Small intestine (tissue), 16 donors: ENCODE measurements around the gene IER3IP1. TPM values are rescaled to one million over a fixed set of nuclear protein-coding genes. Genes with fewer than 3 reads are reported as not detected.
A peak's percentile ranks its signal among the peaks of the same experiment; 100 is the strongest.

Experiments used
- DNase-seq, 2 donors: peaks; one replicate each; pipeline versions ENCODE4 v3.0.0 to v3.0.0-alpha.2; 2013
- FAIRE-seq: peaks from 2 replicates; lab custom pipeline; 2012; peaks lifted over from hg19 to GRCh38; lab: Jason Lieb, UNC
- H3K27ac ChIP-seq, 3 donors: one replicate each; pipeline ENCODE4 v1.5.1; 2013; ENCODE audit warnings: low read length in 2 of 3, mild to moderate bottlenecking in 2 of 3, control low read depth in 1 of 3, inconsistent platforms in 1 of 3, low read depth in 1 of 3, moderate library complexity in 1 of 3
- H3K27me3 ChIP-seq, 3 donors: one replicate each; pipeline ENCODE4 v1.6.1; 2013; ENCODE audit warnings: low read length in 3 of 3, inconsistent platforms in 1 of 3; ENCODE audit not compliant: control insufficient read depth in 3 of 3, insufficient read depth in 3 of 3
- H3K36me3 ChIP-seq, 3 donors: one replicate each; pipeline ENCODE4 v1.6.1; 2013; ENCODE audit warnings: low read length in 3 of 3, inconsistent platforms in 1 of 3, low read depth in 1 of 3, mild to moderate bottlenecking in 1 of 3, moderate library complexity in 1 of 3; ENCODE audit not compliant: control insufficient read depth in 3 of 3, insufficient read depth in 2 of 3
- H3K4me1 ChIP-seq, 3 donors: one replicate each; pipeline ENCODE4 v1.6.1; 2013; ENCODE audit warnings: low read length in 2 of 3, inconsistent platforms in 1 of 3, low read depth in 1 of 3, mild to moderate bottlenecking in 1 of 3, moderate library complexity in 1 of 3; ENCODE audit not compliant: control insufficient read depth in 3 of 3, insufficient read depth in 2 of 3
- H3K4me3 ChIP-seq, 3 donors: one replicate each; pipeline ENCODE4 v1.5.1; 2013; ENCODE audit warnings: low read length in 3 of 3, control low read depth in 1 of 3, inconsistent platforms in 1 of 3, low read depth in 1 of 3, mild to moderate bottlenecking in 1 of 3, moderate library complexity in 1 of 3
- H3K9me3 ChIP-seq, 2 donors: one replicate each; pipeline ENCODE4 v1.6.1; 2013; ENCODE audit warnings: low read depth in 1 of 2, low read length in 1 of 2; ENCODE audit not compliant: control insufficient read depth in 2 of 2, insufficient read depth in 1 of 2
- WGBS, 3 donors: extraction: QIAGEN DNeasy Blood & Tissue Kit; methylation state at CpG; one replicate each; pipeline ENCODE4 v1.1.7; 2013; 5-methylcytosine and 5-hydroxymethylcytosine counted together
- long read RNA-seq, 10 donors: transcript quantifications; one replicate each; lab custom pipeline, GENCODE V29; 2026
- polyA plus RNA-seq, 4 donors: library from polyadenylated mRNA; stranded (reverse) in 3 of 4; unstranded in 1 of 4; fragments of 200-250 nt in 3 of 4; fragments of 120-200 nt in 1 of 4; gene quantifications; one replicate each; pipeline versions ENCODE4 v1.2.1 to v1.2.3, GENCODE V29; 2013
- donor health status: healthy with polysubstance abuse.
- donor health status: control.
- donor health status: control.
- donor health status: Bipolar disorder and iron deficiency.
- donor health status: healthy.

The IER3IP1 gene
- polyA plus RNA-seq: 10 to 100 TPM; 14.1 to 33.0 (median 17.8) TPM
- long read RNA-seq, donor 1: 0 reads
- long read RNA-seq, donor 2, transcript IER3IP1-201 (3 exons, 3,689 nt): major isoform, 39 of 39 reads
- long read RNA-seq, donor 2, partial matches to known transcripts: 0 of 39 reads
- long read RNA-seq, donor 2, other reads (novel, unspliced or antisense): 0 of 39 reads
- long read RNA-seq, donor 3, transcript IER3IP1-201 (3 exons, 3,689 nt): major isoform, 50 of 66 reads
- long read RNA-seq, donor 3, partial matches to known transcripts: 14 of 66 reads
- long read RNA-seq, donor 3, other reads (novel, unspliced or antisense): 0 of 66 reads
- long read RNA-seq, donor 4, partial matches to known transcripts: 0 of 2 reads
- long read RNA-seq, donor 4, other reads (novel, unspliced or antisense): 0 of 2 reads
- long read RNA-seq, donor 5, transcript IER3IP1-201 (3 exons, 3,689 nt): major isoform, 14 of 14 reads
- long read RNA-seq, donor 5, partial matches to known transcripts: 0 of 14 reads
- long read RNA-seq, donor 5, other reads (novel, unspliced or antisense): 0 of 14 reads
- long read RNA-seq, donor 6, transcript IER3IP1-201 (3 exons, 3,689 nt): major isoform, 40 of 58 reads
- long read RNA-seq, donor 6, partial matches to known transcripts: 18 of 58 reads
- long read RNA-seq, donor 6, other reads (novel, unspliced or antisense): 0 of 58 reads
- long read RNA-seq, donor 7, transcript IER3IP1-201 (3 exons, 3,689 nt): major isoform, 105 of 105 reads
- long read RNA-seq, donor 7, partial matches to known transcripts: 0 of 105 reads
- long read RNA-seq, donor 7, other reads (novel, unspliced or antisense): 0 of 105 reads
- long read RNA-seq, donor 8, transcript IER3IP1-201 (3 exons, 3,689 nt): major isoform, 5 of 5 reads
- long read RNA-seq, donor 8, partial matches to known transcripts: 0 of 5 reads
- long read RNA-seq, donor 8, other reads (novel, unspliced or antisense): 0 of 5 reads
- long read RNA-seq, donor 9, transcript IER3IP1-201 (3 exons, 3,689 nt): major isoform, 13 of 13 reads
- long read RNA-seq, donor 9, partial matches to known transcripts: 0 of 13 reads
- long read RNA-seq, donor 9, other reads (novel, unspliced or antisense): 0 of 13 reads
- long read RNA-seq, donor 10, transcript IER3IP1-201 (3 exons, 3,689 nt): major isoform, 71 of 93 reads
- long read RNA-seq, donor 10, partial matches to known transcripts: 22 of 93 reads
- long read RNA-seq, donor 10, other reads (novel, unspliced or antisense): 0 of 93 reads

- WGBS, 3 donors: 0 to 1% (median 1%) methylated on average over 48 of the region's 48 CpGs
- no peak for FAIRE-seq
Measured at GRCh38 chr18:47175898-47176575, at the start of gene IER3IP1. Gene IER3IP1 (minus strand): TSS chr18:47176364. CDS start chr18:47176277, 87 bp downstream.

GRCh38 chr18:47215554-47216138 is 39.5 kb upstream of the IER3IP1 start:
- Histone ChIP-seq H3K9me3 (no peaks in the 10 kb centered on the region), H3K4me1 (no peaks in the 10 kb centered on the region), H3K4me3 (no peak overlapping the region), H3K27ac (no peak overlapping the region), H3K36me3 (no peaks in the 10 kb centered on the region), H3K27me3 (peaks cover 0 to 4% (median 0%) of the 10 kb centered on the region in 3 donors)
- DNase-seq: peak; percentile 15 to 45
- no peak for FAIRE-seq
- 0 to 2% (median 0%) methylated on average over 5 of the region's 5 CpGs for WGBS, 3 donors

More at GRCh38 chr18:47175898-47176575, at the start of gene IER3IP1:
- peak within 1 kb of the TSS; percentile 75 to 89 (median 77) for H3K27ac ChIP-seq
- H3K4me3 ChIP-seq: peak within 1 kb of the TSS; percentile 81 to 94 (median 82)
- H3K9me3 ChIP-seq: no peaks in the 10 kb centered on the region
- H3K27me3 ChIP-seq: no peaks in the 10 kb centered on the region
- H3K4me1 ChIP-seq: peaks cover 0 to 9% (median 0%) of the 10 kb centered on the region in 3 donors
- H3K36me3 ChIP-seq: no peaks in the 10 kb centered on the region
- peak; percentile 88 to 96 for DNase-seq

GRCh38 chr18:47209171-47209570 is 33.0 kb upstream of the IER3IP1 start:
- no peak for DNase-seq
- Histone ChIP-seq H3K9me3 (no peaks in the 10 kb centered on the region), H3K4me3 (no peak overlapping the region), H3K27me3 (peaks cover 0 to 4% (median 0%) of the 10 kb centered on the region in 3 donors), H3K4me1 (no peaks in the 10 kb centered on the region), H3K36me3 (no peaks in the 10 kb centered on the region), H3K27ac (no peak overlapping the region)
- FAIRE-seq: no peak
- WGBS, 3 donors: 51 to 82% (median 63%) methylated on average over 1 of the region's 1 CpG

GRCh38 chr18:47206945-47207637 is 30.9 kb upstream of the IER3IP1 start:
- DNase-seq: no peak
- H3K4me3 ChIP-seq: no peak overlapping the region
- no peaks in the 10 kb centered on the region for H3K9me3 ChIP-seq
- H3K27ac ChIP-seq: no peak overlapping the region
- H3K27me3 ChIP-seq: no peaks in the 10 kb centered on the region
- H3K4me1 ChIP-seq: no peaks in the 10 kb centered on the region
- H3K36me3 ChIP-seq: no peaks in the 10 kb centered on the region
- no peak for FAIRE-seq
- 31 to 64% (median 46%) methylated on average over 2 of the region's 2 CpGs for WGBS, 3 donors

GRCh38 chr18:47204908-47205522 is 28.9 kb upstream of the IER3IP1 start:
- FAIRE-seq: no peak
- Histone ChIP-seq H3K4me3 (no peak overlapping the region), H3K36me3 (no peaks in the 10 kb centered on the region), H3K27me3 (peaks cover 0 to 2% (median 0%) of the 10 kb centered on the region in 3 donors), H3K27ac (no peak overlapping the region), H3K4me1 (no peaks in the 10 kb centered on the region), H3K9me3 (no peaks in the 10 kb centered on the region)
- 46 to 50% (median 49%) methylated on average over 3 of the region's 3 CpGs for WGBS, 3 donors
- peak; percentile 52 to 55 for DNase-seq

- H3K36me3 ChIP-seq: no peaks in the 10 kb centered on the region
- H3K9me3 ChIP-seq: no peaks in the 10 kb centered on the region
- no peaks in the 10 kb centered on the region for H3K4me1 ChIP-seq
- H3K27ac ChIP-seq: no peak overlapping the region
- WGBS, 3 donors: 43 to 57% (median 55%) methylated on average over 3 of the region's 3 CpGs
- no peak for DNase-seq
- no peak for FAIRE-seq
- H3K4me3 ChIP-seq: no peak overlapping the region
- peaks cover 0 to 2% (median 0%) of the 10 kb centered on the region in 3 donors for H3K27me3 ChIP-seq
Measured at GRCh38 chr18:47203626-47204464, 27.7 kb upstream of the IER3IP1 start.
